GM19351 (cell line): ENCODE results near the gene OXSR1.
"Not testable (repeated sequence)": the region's sequence is repeated elsewhere in the genome, so short reads cannot be mapped to it uniquely, and the experiment has no call there.

ENCODE experiments used
- ATAC-seq: cut with Tn5 transposase; IDR thresholded peaks from one replicate; pipeline ENCODE4 v1.9.1; 2021; ENCODE audit warnings: mild to moderate bottlenecking, moderate library complexity; ENCODE audit not compliant: unreplicated experiment

OXSR1 gene

DNA sequence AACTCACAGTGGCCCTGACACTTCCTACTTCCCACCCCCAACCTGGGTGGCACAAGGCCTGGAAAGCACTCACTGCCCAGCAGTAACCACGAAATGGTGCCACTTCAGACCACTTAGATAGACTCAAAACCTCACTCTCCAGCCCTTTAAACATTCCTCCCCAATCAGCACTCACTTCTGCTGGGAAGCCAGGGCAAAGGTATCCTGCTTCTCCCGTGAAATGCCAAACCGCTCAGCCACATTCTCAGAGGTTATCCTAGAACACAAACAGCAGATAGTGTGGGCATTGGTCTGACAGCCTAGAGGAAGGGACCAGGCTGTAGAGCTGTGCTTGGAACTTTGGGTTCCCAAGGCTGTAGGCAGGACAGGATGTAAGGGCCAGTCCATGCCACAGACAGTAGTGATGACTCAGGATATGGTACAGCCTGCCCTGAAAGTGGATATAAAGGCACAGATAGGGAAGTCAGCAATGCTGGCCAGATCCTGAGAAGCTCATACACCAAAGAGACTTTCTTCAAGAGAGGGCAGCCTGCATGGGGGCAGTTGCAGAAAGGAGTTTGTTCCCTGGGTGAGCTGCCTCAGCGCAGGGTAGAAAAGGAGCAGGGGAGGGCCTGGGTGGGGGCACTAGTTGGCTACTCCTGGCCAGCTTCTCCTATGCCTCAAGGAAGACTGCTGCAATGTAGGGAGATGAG lies 37.6 kb upstream of the OXSR1 start:
- ATAC-seq: no peak

DNA sequence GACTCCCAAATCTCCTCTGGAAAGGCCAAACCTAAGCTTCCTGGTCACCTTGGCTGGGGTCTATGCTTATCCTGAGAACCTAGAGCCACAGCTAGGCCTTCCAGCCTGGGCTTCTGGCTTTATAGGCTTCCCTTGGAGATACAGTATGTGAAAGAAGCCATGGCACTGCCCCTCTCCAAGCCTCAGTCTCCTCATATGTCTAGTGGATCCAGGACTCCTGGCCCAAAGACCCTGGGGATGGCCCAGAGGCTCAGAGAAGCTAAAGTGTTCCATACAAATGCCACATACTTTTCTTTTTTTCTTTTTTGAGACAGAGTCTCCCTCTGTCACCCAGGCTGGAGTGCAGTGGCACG lies 37.1 kb upstream of the OXSR1 start:
- no peak for ATAC-seq

DNA sequence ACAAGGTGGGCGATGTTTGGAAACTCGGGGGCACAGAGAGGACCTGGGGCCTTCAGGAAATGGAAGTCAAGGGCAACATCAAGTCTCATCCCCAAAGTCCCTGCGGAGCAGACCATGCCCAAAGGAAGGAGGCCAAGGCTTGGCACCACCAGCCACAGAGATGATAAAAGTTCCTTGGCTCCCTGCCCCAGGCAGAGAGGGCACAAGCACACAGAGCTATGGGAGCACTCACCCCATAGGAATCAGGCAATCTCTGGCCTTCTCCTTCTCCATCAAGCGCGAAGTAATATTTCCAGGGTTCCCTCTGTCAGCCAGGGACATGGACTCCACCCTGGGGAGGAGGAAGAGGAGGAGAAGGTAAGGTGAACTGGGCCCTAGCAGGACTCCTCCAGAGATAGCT lies 36.3 kb upstream of the OXSR1 start:
- no peak for ATAC-seq

DNA sequence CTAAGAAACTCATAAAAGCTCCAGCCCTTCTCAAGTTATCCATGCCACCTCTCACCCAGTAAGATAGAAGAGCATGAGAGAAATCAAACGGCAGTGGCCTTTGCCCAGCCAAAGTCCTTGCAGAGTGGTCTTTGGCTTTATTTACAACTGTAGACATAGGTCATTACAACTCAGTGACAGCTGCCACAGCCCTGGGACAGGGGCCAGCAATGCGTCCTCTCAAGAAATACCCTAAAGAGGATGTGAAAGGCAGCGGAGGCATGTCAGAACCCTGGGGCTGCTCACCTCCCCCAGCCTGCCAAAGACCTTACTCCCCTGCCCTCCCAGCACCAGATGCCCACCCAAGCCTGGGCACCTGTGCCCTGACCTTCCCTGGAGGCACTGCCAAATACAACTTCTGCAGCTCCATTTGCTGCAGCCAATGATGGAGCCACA lies 34.7 kb upstream of the OXSR1 start:
- ATAC-seq: no peak

DNA sequence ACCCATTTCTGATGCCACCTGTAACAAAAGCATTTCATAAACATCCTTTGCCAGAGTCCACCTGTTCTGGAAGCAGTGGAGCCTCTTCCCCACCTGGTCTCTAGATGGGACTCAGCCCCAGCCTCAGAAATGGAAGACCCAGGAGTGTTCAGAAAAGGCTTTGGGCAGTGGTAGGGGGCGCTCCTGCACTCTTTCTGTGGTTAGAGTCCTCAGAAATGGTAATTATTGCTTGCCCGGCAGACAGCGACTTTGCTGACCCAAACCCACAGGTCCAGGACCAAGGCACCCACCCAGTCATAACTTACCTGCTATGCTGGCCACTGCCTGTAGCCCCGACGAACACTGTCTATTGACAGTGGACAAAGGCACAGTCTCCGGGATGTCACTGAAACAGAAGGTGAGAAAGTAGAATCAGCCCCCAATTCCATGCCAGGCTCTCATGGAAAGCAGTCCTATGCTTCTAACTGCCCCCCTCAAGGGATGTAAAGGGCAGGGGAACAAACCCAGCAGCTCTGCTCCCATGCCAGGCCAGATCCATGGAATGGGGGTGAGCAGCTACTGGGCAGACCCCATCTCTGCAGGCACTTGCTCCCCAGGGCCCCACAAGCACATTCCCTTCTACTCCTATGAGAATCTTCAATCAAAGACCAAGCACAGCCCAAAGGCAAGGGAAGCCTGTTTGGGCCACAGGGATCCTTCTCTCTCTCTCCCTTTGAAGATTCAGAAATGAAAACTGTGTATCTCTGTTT lies 33.5 kb upstream of the OXSR1 start:
- no peak for ATAC-seq

DNA sequence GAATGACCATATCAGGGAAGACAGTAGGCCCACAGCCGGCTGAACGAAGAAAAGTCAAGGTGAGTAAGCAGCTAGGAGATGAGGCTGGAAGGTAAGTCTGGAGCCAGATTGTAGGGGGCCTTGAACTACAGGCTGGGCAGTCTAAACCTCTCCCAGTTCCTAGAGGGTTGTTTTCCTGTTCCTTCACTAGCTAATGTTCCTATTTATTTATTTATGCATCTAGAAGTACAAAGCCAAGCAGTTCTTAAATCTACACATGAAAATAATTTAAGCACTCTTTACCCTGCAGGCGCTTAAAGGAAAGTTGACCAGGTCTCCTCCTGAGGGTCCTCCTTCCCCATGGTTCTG lies 32.2 kb upstream of the OXSR1 start:
- ATAC-seq: no peak

DNA sequence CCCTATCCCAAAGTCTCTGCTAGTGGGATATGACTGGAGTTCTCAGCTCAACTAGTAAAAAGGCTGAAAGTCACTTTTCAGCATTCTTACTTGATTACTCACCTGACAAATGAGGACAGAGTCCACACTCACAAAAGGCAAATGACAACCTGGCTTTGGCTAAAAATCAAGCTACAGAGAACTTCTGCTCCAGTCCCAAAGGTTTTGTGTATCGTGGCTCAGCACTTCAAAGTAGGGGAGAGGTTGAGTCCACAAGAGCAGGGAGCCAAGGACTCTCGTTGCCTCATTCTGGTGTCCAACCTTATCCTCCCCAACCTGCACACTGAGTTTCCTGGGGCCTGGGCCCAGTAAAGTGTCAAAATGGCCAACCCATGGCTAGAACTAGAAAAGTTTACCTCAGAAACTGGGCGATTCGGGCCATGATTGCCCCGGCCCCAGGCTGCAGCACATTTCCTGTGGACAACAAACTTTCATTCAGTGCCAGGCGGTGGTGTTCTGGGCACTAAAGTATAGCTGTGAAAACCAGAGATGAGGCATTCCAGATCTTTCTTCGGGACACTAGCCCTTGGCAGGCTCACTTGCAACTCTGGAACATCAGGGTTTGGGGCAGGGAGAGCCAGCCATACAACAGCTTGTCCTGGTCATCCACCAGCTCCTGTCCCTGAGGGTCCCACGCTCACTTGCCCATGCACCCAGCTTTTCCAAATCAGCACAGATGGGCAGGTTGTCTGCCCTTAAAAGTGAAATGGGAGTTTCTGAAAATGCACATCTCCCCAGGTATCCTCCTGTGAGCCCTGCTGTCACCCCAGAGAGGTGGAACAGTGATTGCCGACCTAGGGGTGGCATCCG lies 31.6 kb upstream of the OXSR1 start:
- no peak for ATAC-seq

DNA sequence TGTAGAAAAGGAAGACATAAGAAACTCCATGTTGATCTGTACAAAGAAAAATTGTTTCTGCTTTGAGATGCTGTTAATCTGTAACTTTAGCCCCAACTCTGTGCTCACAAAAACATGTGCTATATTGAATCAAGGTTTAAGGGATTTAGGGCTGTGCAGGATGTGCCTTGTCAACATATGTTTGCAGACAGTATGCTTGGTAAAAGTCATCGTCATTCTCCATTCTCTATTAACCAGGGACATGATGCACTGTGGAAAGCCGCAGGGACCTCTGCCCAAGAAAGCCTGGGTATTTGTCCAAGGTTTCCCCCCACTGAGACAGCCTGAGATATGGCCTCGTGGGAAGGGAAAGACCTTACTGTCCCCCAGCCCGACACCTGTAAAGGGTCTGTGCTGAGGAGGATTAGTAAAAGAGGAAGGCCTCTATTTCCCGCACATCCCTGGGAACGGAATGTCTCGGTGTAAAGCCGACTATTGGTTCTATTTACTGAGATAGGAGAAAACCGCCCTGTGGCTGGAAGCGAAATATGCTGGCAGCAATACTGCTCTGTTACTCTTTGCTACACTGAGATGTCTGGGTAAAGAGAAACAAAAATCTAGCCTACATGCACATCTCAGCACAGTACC lies 30.7 kb upstream of the OXSR1 start:
- ATAC-seq: not testable (repeated sequence)

DNA sequence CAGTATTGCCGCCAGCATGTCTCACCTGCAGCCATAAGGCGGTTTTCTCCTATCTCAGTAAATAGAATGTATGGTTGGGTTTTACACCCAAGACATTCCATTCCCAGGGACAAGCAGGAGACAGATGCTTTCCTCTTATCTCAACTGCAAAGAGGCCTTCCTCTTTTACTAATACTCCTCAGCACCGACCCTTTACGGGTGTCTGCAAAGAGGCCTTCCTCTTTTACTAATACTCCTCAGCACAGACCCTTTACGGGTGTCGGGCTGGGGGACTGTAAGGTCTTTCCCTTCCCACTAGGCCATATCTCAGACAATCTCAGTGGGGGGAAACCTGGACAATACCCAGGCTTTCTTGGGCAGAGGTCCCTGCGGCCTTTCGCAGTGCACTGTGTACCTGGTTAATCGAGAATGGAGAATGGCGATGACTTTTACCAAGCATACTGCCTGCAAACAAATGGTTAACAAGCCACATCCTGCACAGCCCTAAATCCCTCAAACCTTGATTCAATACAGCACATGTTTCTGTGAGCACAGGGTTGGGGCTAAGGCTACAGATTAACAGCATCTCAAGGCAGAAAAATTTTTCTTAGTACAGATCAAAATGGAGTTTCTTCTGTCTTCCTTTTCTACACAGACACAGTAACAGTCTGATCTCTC lies 29.6 kb upstream of the OXSR1 start:
- not testable (repeated sequence) for ATAC-seq

DNA sequence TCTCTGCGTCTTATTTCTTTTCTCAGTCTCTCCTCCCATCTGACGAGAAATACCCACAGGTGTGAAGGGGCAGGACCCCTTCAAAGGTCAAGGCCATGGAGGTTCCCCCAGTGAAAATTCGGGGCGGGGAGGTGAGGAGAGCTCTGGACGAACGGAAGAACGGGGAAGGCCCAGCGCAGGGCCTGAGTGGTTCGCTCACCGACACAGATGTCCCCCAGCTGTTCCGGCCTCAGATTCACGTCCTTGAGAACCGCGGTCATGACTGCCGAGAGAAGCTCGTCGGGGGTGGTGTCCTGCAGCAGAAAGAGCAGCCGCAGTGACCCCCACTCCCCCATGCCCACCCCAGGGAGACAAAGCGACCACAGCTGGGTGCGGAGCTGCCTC lies 29.0 kb upstream of the OXSR1 start:
- peak; percentile 11 for ATAC-seq

DNA sequence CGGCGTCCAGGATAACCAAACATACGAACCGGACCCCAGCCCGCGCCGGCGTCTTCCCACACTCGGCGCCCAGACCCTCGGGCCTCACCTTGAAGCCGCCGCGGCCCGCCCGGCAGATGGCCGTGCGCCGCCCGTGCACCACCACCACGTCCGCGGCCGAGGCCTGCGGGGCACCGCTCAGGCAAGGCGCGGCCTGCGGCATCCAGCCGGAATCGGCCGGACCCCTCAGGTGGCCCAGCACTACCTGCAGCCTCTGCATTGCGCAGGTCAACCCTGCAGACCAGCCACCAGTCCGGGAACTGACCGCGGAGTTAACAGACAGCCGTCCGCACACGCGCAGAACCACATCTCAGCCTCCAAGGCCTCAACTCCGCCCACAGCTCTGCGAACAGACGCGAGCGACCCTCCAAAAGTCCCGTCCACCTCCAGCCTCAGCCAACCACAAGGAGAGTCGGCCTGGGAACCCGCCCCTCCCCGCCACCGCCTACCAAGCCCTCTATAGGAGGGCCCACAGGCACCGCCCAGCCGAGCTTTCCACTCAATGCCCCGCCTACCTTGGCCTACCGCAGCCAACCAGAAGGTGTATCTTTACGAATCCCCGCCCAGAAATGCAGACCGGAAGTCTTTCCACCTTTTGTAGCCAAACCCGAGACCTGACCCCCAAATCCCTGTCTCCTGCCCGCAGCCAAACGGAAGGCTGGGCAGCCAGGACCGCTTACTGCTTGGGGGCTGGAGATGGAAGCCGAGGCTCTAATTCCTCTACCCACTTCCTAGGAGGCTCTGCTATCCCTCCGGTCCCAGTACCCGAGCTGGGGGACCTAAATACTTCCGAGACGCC lies 28.3 kb upstream of the OXSR1 start, which contains the start of gene ACAA1:
ACAA1 (minus strand) TSS at position 351 of the 838 bp plus-strand sequence; CDS start at position 259, 92 bp downstream.
- peak; percentile 86 for ATAC-seq

DNA sequence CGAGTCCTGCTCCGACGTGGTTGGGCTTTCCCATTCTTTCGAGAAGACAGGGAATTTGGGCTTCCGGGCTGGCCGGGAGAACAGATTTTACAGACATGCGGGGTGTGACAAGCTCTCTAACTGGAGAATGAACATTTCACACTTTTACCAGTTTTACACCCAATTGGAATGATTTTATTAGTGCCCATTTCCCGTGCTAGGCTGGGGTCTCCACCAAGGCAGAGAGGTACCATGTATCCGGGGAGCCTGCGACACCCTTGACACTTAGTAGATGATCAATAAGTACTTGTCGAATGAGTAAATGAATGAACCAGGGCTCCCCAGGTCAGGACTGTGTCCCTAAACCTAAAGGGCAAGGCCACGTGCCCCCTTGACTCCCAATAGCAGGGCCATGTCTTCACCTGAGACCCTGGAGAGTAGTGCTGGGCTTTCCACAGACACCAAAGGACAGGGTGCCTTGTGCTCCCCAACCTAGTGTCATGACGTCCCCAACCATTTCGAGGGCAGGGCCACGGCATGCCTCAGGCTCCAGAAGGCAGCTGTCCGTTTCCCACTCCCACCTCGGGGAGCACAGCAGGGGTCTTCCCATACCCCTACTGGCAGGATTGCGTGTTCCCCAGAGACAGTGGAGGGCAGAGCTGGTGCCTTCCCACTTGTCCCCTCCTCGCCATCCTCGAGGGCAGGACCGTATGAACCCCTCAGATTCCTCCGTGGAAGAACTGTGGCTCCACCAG lies 27.6 kb upstream of the OXSR1 start:
- ATAC-seq: no peak

DNA sequence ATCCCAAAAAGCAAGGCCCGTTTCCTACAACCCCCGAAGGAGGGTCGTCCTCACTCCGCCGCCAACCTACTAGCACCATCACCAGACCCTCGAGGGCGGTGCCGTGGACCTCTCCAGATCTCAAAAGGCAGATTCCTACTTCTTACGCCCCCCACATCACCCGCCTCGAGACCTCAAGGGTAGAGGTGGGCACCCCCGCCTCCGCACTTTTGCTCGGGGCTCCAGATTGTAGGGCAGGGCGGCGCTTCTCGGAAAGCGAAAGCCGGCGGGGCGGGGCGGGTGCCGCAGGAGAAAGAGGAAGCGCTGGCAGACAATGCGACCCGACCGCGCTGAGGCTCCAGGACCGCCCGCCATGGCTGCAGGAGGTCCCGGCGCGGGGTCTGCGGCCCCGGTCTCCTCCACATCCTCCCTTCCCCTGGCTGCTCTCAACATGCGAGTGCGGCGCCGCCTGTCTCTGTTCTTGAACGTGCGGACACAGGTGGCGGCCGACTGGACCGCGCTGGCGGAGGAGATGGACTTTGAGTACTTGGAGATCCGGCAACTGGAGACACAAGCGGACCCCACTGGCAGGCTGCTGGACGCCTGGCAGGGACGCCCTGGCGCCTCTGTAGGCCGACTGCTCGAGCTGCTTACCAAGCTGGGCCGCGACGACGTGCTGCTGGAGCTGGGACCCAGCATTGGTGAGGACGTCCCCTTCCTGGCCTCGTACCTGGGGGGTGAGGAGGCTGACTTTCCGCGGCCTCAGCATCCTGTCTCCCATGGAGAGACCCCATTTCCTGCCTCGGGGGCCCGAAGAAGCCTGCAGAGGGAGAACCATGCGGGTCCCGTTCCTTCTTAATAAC lies 26.8 kb upstream of the OXSR1 start, which contains the start of gene MYD88:
MYD88 (plus strand) TSS at position 313 of the 842 bp plus-strand sequence; CDS start at position 353, 40 bp downstream.
- ATAC-seq: peak; percentile 41

DNA sequence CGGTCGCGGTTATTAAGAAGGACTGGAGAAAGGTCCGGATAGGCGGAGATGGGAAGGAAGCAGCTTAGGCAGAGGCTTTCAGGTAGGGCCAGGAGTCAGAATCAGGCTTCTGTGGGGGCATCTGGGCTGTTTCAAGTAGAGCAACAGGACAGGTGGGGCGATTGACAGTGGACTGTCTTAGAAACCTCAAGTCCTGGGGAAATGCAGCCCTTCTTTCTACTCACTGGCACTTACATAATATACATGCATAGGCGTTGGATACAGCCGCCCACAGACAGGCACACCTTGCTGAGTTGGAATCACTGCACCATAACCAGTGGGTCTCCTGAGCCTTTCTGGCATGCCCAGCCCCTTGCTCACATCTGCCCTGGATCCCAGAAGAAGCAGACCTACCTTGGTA lies 26.1 kb upstream of the OXSR1 start:
- ATAC-seq: no peak

DNA sequence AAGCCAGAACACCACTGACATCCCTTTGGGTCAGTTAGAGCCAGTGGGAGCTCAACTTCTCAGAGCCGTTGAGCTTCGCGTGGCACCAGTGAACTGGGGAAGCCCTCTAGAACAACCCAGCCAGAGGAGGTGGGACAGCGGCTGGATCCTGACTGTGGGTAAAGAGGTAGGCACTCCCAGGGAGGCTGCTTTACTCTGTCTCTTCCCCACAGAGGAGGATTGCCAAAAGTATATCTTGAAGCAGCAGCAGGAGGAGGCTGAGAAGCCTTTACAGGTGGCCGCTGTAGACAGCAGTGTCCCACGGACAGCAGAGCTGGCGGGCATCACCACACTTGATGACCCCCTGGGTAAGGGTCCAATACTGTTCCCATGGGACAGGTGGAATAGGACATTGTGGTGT lies 25.7 kb upstream of the OXSR1 start:
- ATAC-seq: no peak

DNA sequence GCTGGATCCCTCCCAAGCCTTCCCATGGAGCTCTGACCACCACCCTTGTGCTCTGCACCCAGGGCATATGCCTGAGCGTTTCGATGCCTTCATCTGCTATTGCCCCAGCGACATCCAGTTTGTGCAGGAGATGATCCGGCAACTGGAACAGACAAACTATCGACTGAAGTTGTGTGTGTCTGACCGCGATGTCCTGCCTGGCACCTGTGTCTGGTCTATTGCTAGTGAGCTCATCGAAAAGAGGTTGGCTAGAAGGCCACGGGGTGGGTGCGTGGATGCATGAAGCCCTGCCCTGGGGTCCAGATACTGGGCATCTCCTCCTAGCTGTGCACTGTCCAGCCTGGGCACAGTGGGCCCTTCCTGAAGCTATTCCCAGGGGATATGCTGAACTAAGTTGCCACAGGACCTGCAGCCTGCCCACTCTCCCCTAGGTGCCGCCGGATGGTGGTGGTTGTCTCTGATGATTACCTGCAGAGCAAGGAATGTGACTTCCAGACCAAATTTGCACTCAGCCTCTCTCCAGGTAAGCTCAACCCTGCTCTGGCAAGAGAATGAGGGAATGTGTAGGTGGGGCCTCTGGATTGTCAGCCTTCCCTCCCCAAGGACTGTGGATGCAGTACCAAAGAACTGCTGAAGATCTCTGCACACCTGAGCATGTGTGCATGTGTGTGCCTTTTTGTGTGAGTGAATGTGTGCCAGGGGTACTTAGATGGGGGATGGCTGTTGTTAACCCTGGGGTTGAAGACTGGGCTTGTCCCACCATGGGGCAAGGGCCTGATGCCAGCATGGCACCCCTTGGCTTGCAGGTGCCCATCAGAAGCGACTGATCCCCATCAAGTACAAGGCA lies 24.8 kb upstream of the OXSR1 start:
- ATAC-seq: no peak
